ENCODE results near the gene EIF1AY.

GRCh38 chrY:20555820-20556219 is 19.8 kb upstream of the EIF1AY start:
- TF ChIP-seq REST (IDR thresholded peaks at IDR 0.05; ENCODE audit: borderline replicate concordance in 1 of 2, low read depth in 1 of 2, low read length in 2 of 2): no peak
- no peak for TF ChIP-seq FOXJ3 (CRISPR knock-in tag; IDR thresholded peaks at IDR 0.05; ENCODE audit: borderline replicate concordance)
- TF ChIP-seq ZNF260 (CRISPR knock-in tag; IDR thresholded peaks at IDR 0.05; ENCODE audit: borderline replicate concordance, low read depth): no peak
- no peak for TF ChIP-seq ZNF230 (CRISPR knock-in tag; IDR thresholded peaks at IDR 0.05)
- TF ChIP-seq ONECUT2 (CRISPR knock-in tag; IDR thresholded peaks at IDR 0.05): no peak
- no peak for TF ChIP-seq PHF8 (CRISPR knock-in tag; IDR thresholded peaks at IDR 0.05)
- no peak for TF ChIP-seq SNAPC5 (CRISPR knock-in tag; IDR thresholded peaks at IDR 0.05; ENCODE audit: borderline replicate concordance)
- no peak for TF ChIP-seq ZNF546 (CRISPR knock-in tag; conservative IDR thresholded peaks at IDR 0.05)
- TF ChIP-seq FOXP4 (CRISPR knock-in tag; IDR thresholded peaks at IDR 0.05): no peak
- TF ChIP-seq NAIF1 (CRISPR knock-in tag; IDR thresholded peaks at IDR 0.05; ENCODE audit: borderline replicate concordance): no peak
- no peak for TF ChIP-seq RBFOX2 (IDR thresholded peaks at IDR 0.05; ENCODE audit: low read depth, low read length)
- no peak for TF ChIP-seq CBFB (CRISPR knock-in tag; IDR thresholded peaks at IDR 0.05)
- no peak for TF ChIP-seq HDAC6 (IDR thresholded peaks at IDR 0.05; ENCODE audit: low read depth, low read length)

Data from HepG2 (cell line).